DOHH2 (cell line): ENCODE results near the gene PLSCR4.

Experiments used
- H3F3A ChIP-seq: fragments of 200-600 bp; sonication (generic), shearing (Covaris generic); 2 replicates; pipeline ENCODE4 v1.6.0; 2016; ENCODE audit warnings: antibody characterized with exemption, mild to moderate bottlenecking; ENCODE audit not compliant: control insufficient read depth, insufficient read depth
- H3K27ac ChIP-seq: fragments of 200-600 bp; sonication (generic); 2 replicates; pipeline ENCODE4 v1.5.1; 2014; ENCODE audit warnings: low read depth, mild to moderate bottlenecking, low read length, moderate library complexity
- H3K27me3 ChIP-seq: fragments of 200-600 bp; sonication (generic); 2 replicates; pipeline ENCODE4 v1.6.1; 2014; ENCODE audit warnings: mild to moderate bottlenecking, low read length, mixed read lengths; ENCODE audit not compliant: control insufficient read depth
- H3K36me3 ChIP-seq: fragments of 200-600 bp; sonication (generic); 2 replicates; pipeline ENCODE4 v1.6.1; 2014; ENCODE audit warnings: mild to moderate bottlenecking, low read length, moderate library complexity, mixed read lengths; ENCODE audit not compliant: control insufficient read depth
- H3K4me1 ChIP-seq: fragments of 200-600 bp; sonication (generic); 2 replicates; pipeline ENCODE4 v1.6.1; 2014; ENCODE audit warnings: mild to moderate bottlenecking, low read length, mixed read lengths; ENCODE audit not compliant: control insufficient read depth
- H3K4me2 ChIP-seq: fragments of 200-600 bp; sonication (generic); 2 replicates; pipeline ENCODE4 v1.6.0; 2014; ENCODE audit warnings: mild to moderate bottlenecking, low read length, moderate library complexity
- H3K4me3 ChIP-seq: fragments of 200-600 bp; sonication (generic); 2 replicates; pipeline ENCODE4 v1.5.1; 2014; ENCODE audit warnings: mild to moderate bottlenecking, low read length, mixed read lengths
- H3K79me2 ChIP-seq: fragments of 200-600 bp; sonication (generic); 2 replicates; pipeline ENCODE4 v1.6.1; 2014; ENCODE audit warnings: mild to moderate bottlenecking, low read length, mixed read lengths; ENCODE audit not compliant: control insufficient read depth
- H3K9me2 ChIP-seq: fragments of 200-600 bp; sonication (generic); replicated peaks from 2 replicates; pipeline ENCODE4 v1.6.1; 2014; ENCODE audit warnings: mild to moderate bottlenecking, low read length, mixed read lengths; ENCODE audit not compliant: control insufficient read depth
- H3K9me3 ChIP-seq: fragments of 200-600 bp; sonication (generic); 2 replicates; pipeline ENCODE4 v1.6.1; 2014; ENCODE audit warnings: antibody characterized with exemption, low read length, mixed read lengths; ENCODE audit not compliant: control insufficient read depth, insufficient read depth
- H4K20me1 ChIP-seq: fragments of 200-600 bp; sonication (generic); 2 replicates; pipeline ENCODE4 v1.6.0; 2014; ENCODE audit warnings: low read depth, mild to moderate bottlenecking, antibody characterized with exemption, low read length, moderate library complexity; ENCODE audit not compliant: control insufficient read depth, insufficient read depth
- EZH2phosphoT487 ChIP-seq: fragments of 200-600 bp; sonication (generic); IDR thresholded peaks from 2 replicates; pipeline ENCODE4 v1.6.1; 2017; ENCODE audit warnings: borderline replicate concordance, mild to moderate bottlenecking, antibody characterized with exemption, low read length, moderate library complexity, mixed read lengths
- TF ChIP-seq, protein P1 (sequence below): fragments of 200-600 bp; sonication (generic); IDR thresholded peaks from one replicate; pipeline ENCODE4 v1.5.1; 2014; ENCODE audit warnings: antibody characterized with exemption, mild to moderate bottlenecking, low read depth, low read length; ENCODE audit not compliant: poor library complexity, severe bottlenecking

PLSCR4 gene

DNA sequence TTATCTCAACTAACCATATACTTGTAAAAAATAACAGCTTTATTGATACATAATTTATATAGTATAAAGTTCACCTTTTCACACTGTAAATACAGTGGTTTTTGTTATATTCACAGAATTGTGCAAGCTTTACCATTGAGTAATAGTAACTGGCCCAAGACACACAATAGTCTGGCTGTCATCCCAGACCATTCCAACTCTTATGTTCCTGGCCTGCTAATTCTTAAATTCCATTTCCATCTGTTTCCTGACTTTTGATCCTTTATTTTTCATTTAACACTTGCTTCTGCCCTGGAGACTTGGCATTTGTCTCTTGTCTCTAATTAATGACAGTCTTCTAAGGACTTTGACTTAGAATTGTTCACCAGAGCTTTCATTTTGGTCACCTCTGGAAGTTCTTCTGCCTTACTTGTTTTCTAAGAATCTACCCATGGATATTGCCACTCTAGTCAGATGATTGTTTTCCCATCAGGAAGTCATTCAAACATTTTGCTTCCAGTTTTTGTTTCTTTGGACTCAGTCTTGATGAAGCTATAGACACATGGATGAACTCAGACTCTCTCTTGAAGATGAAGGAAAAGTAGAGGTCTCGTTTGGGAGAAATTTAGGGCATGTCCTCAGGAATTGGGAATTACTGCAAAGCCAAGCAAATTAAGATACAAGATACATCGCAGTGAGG, 27.2 kb upstream of the PLSCR4 start:
- Histone ChIP-seq H3K36me3 (no peaks in the 10 kb centered on the region), H3K4me3 (no peak overlapping the region), H4K20me1 (no peaks in the 10 kb centered on the region)

DNA sequence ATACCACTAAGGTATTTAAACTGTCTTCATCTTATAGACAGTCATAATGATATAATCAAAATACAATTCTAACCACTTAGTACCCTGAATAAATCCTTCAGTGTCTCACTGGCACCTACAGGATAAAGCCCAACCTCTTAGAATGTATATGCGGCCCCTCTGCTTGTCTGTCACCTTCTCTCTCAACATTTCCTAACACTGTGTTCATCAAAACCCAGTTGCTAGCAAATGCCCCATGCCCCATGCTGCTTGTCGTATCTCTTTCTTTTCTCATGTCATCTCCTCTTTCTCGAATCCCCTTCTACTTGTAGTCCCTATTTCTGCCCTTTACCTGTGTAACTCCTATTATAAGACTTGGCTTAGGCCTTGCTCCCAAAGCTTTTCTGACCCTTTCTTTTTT, 24.6 kb upstream of the PLSCR4 start:
- Histone ChIP-seq H3K9me2 (no peaks in the 10 kb centered on the region), H3K4me3 (no peak overlapping the region), H3F3A (no peaks in the 10 kb centered on the region), H3K79me2 (no peaks in the 10 kb centered on the region), H3K27me3 (no peaks in the 10 kb centered on the region), H4K20me1 (no peaks in the 10 kb centered on the region), H3K36me3 (no peaks in the 10 kb centered on the region), H3K4me2 (no peak overlapping the region), H3K4me1 (no peaks in the 10 kb centered on the region), H3K9me3 (no peaks in the 10 kb centered on the region), H3K27ac (no peak overlapping the region)
- TF ChIP-seq, protein P1, sequence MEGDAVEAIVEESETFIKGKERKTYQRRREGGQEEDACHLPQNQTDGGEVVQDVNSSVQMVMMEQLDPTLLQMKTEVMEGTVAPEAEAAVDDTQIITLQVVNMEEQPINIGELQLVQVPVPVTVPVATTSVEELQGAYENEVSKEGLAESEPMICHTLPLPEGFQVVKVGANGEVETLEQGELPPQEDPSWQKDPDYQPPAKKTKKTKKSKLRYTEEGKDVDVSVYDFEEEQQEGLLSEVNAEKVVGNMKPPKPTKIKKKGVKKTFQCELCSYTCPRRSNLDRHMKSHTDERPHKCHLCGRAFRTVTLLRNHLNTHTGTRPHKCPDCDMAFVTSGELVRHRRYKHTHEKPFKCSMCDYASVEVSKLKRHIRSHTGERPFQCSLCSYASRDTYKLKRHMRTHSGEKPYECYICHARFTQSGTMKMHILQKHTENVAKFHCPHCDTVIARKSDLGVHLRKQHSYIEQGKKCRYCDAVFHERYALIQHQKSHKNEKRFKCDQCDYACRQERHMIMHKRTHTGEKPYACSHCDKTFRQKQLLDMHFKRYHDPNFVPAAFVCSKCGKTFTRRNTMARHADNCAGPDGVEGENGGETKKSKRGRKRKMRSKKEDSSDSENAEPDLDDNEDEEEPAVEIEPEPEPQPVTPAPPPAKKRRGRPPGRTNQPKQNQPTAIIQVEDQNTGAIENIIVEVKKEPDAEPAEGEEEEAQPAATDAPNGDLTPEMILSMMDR, result no peak
- TF ChIP-seq EZH2phosphoT487, result no peak

More for the DNA sequence above, 27.2 kb upstream of the PLSCR4 start:
- Histone ChIP-seq H3K79me2 (no peaks in the 10 kb centered on the region), H3K27me3 (no peaks in the 10 kb centered on the region), H3K27ac (no peak overlapping the region), H3K9me3 (no peaks in the 10 kb centered on the region), H3K9me2 (no peaks in the 10 kb centered on the region), H3K4me2 (no peak overlapping the region), H3K4me1 (no peaks in the 10 kb centered on the region), H3F3A (no peaks in the 10 kb centered on the region)
- TF ChIP-seq, protein P1, result no peak
- TF ChIP-seq EZH2phosphoT487, result no peak

DNA sequence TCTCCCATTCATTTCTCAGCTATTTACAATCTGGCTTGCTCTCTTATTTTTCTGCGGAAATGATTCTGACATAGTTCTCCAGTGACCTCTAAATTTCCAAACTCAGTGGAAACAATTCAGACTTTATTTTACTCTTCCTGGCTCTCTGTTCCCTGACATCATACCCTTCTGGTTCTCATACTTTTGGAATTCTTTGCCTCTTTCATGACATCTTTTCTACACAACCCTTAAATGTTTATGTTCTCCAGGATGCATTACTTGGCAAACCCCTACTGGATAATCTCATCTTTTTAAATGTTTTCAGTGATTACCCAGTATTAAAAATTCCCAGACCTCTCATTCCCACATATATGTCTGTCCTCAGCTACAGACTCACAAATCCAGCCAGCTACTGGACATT, 23.9 kb upstream of the PLSCR4 start:
- H3K4me2 ChIP-seq, result no peak overlapping the region
- H3K27me3 ChIP-seq, result no peaks in the 10 kb centered on the region
- H3K4me1 ChIP-seq, result no peaks in the 10 kb centered on the region
- no peak overlapping the region for H3K4me3 ChIP-seq
- H3K9me3 ChIP-seq, result no peaks in the 10 kb centered on the region
- no peaks in the 10 kb centered on the region for H3K9me2 ChIP-seq
- no peaks in the 10 kb centered on the region for H4K20me1 ChIP-seq
- no peak overlapping the region for H3K27ac ChIP-seq
- H3F3A ChIP-seq, result no peaks in the 10 kb centered on the region
- TF ChIP-seq, protein P1, result no peak
- TF ChIP-seq EZH2phosphoT487, result no peak
- no peaks in the 10 kb centered on the region for H3K36me3 ChIP-seq
- H3K79me2 ChIP-seq, result no peaks in the 10 kb centered on the region
